Neural crest cell (in vitro differentiated cells): ENCODE results near the gene IPO13. TPM values are rescaled to one million over a fixed set of nuclear protein-coding genes. Genes with fewer than 3 reads are reported as not detected.

ENCODE experiments used
- DNase-seq: peaks from one replicate; pipeline ENCODE4 v3.0.0; 2021; ENCODE audit warnings: low read depth, mixed read lengths, low spot score
- H3K27ac Mint-ChIP-seq: one replicate; pipeline ENCODE4 v1.8.0; 2021; ENCODE audit warnings: mild to moderate bottlenecking, mixed read lengths; ENCODE audit not compliant: unreplicated experiment
- H3K27me3 Mint-ChIP-seq: 2 replicates; pipeline ENCODE4 v1.8.0; 2021; ENCODE audit warnings: low read depth, mild to moderate bottlenecking, mixed read lengths
- H3K36me3 Mint-ChIP-seq: 2 replicates; pipeline ENCODE4 v1.8.0; 2021; ENCODE audit warnings: low read depth, mild to moderate bottlenecking, mixed read lengths
- H3K4me1 Mint-ChIP-seq: 2 replicates; pipeline ENCODE4 v1.8.0; 2021; ENCODE audit warnings: mixed read lengths
- H3K4me3 Mint-ChIP-seq: one replicate; pipeline ENCODE4 v1.8.0; 2021; ENCODE audit warnings: mild to moderate bottlenecking, mixed read lengths
- H3K9me3 Mint-ChIP-seq: 2 replicates; pipeline ENCODE4 v1.8.0; 2021; ENCODE audit warnings: mixed read lengths
- CTCF ChIP-seq: fragments of 200-600 bp; sonication (generic); conservative IDR thresholded peaks from 2 replicates; pipeline ENCODE4 v1.5.0; 2021; ENCODE audit warnings: antibody characterized with exemption, mild to moderate bottlenecking
- total RNA-seq: library from RNA; stranded (reverse); gene quantifications from 2 replicates; pipeline ENCODE4 v1.2.1, GENCODE V29; 2021

Gene IPO13
- total RNA-seq, 1 donor from 2014 or later, result 44.1 TPM

DNA sequence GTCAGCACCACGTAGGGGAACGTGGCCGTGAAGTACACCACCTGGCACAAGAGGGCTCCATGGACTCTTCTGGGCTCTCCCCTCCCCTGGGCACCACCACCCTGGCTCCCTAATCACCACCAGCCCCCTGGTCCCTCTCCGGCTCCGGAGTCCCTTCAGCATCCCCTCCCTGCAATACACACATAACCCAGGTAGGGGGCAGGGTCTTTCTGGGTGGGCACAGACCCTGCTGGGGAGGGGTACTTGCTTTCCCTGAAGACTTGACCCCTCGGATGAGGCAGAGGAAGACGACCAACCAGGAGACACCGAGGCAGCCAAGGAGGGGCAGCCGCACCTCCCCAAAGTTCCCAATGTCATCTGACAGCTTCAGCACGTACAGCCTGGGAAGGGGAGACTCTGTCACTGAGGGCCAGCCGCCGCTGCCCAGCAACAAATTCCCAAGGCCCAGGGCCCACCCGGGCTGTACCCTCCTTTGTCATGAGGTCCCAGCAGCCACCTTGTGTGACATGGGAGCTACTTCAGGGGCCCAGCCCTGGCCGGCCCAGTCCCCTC, 55.9 kb downstream of the IPO13 start:
- no peak overlapping the region for H3K27ac Mint-ChIP-seq
- peaks cover 6% of the 10 kb centered on the region for H3K4me1 Mint-ChIP-seq
- peak; percentile 44 for TF ChIP-seq CTCF
- no peak for DNase-seq
- H3K9me3 Mint-ChIP-seq, result no peaks in the 10 kb centered on the region
- H3K27me3 Mint-ChIP-seq, result no peaks in the 10 kb centered on the region
- H3K4me3 Mint-ChIP-seq, result no peak overlapping the region
- no peaks in the 10 kb centered on the region for H3K36me3 Mint-ChIP-seq

- no peak for TF ChIP-seq CTCF
- H3K4me3 Mint-ChIP-seq, result no peak overlapping the region
- DNase-seq, result no peak
- no peaks in the 10 kb centered on the region for H3K9me3 Mint-ChIP-seq
- H3K27ac Mint-ChIP-seq, result no peak overlapping the region
- no peaks in the 10 kb centered on the region for H3K27me3 Mint-ChIP-seq
- H3K36me3 Mint-ChIP-seq, result no peaks in the 10 kb centered on the region
- H3K4me1 Mint-ChIP-seq, result peaks cover 21% of the 10 kb centered on the region
Observed at GRCh38 chr1:44008259-44008658, 61.5 kb downstream of the IPO13 start.

GRCh38 chr1:44010935-44011471, 64.3 kb downstream of the IPO13 start:
- DNase-seq, result no peak
- no peak for TF ChIP-seq CTCF
- H3K36me3 Mint-ChIP-seq, result no peaks in the 10 kb centered on the region
- no peak overlapping the region for H3K4me3 Mint-ChIP-seq
- H3K9me3 Mint-ChIP-seq, result no peaks in the 10 kb centered on the region
- no peaks in the 10 kb centered on the region for H3K27me3 Mint-ChIP-seq
- no peak overlapping the region for H3K27ac Mint-ChIP-seq
- peaks cover 38% of the 10 kb centered on the region for H3K4me1 Mint-ChIP-seq

GRCh38 chr1:44012404-44012803, 65.7 kb downstream of the IPO13 start:
- Mint-ChIP-seq H3K4me3 (no peak overlapping the region), H3K27me3 (no peaks in the 10 kb centered on the region), H3K9me3 (no peaks in the 10 kb centered on the region), H3K4me1 (peaks cover 50% of the 10 kb centered on the region), H3K36me3 (no peaks in the 10 kb centered on the region), H3K27ac (no peak overlapping the region)
- TF ChIP-seq CTCF, result no peak
- DNase-seq, result no peak

GRCh38 chr1:44012941-44013609, 66.3 kb downstream of the IPO13 start:
- Mint-ChIP-seq H3K4me3 (no peak overlapping the region), H3K27ac (no peak overlapping the region), H3K9me3 (no peaks in the 10 kb centered on the region), H3K4me1 (peaks cover 50% of the 10 kb centered on the region), H3K36me3 (no peaks in the 10 kb centered on the region), H3K27me3 (no peaks in the 10 kb centered on the region)
- no peak for DNase-seq
- no peak for TF ChIP-seq CTCF
